NCI-H345 treated with DMSO at 0.1 percent for 48 hours (cell line): ENCODE results near the gene STRA6.

Experiments used
- DNase-seq: peaks from one replicate; lab custom pipeline; 2025; ENCODE audit not compliant: unreplicated experiment; lab: John Stamatoyannopoulos, UW

Gene STRA6, protein sequence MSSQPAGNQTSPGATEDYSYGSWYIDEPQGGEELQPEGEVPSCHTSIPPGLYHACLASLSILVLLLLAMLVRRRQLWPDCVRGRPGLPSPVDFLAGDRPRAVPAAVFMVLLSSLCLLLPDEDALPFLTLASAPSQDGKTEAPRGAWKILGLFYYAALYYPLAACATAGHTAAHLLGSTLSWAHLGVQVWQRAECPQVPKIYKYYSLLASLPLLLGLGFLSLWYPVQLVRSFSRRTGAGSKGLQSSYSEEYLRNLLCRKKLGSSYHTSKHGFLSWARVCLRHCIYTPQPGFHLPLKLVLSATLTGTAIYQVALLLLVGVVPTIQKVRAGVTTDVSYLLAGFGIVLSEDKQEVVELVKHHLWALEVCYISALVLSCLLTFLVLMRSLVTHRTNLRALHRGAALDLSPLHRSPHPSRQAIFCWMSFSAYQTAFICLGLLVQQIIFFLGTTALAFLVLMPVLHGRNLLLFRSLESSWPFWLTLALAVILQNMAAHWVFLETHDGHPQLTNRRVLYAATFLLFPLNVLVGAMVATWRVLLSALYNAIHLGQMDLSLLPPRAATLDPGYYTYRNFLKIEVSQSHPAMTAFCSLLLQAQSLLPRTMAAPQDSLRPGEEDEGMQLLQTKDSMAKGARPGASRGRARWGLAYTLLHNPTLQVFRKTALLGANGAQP

DNA sequence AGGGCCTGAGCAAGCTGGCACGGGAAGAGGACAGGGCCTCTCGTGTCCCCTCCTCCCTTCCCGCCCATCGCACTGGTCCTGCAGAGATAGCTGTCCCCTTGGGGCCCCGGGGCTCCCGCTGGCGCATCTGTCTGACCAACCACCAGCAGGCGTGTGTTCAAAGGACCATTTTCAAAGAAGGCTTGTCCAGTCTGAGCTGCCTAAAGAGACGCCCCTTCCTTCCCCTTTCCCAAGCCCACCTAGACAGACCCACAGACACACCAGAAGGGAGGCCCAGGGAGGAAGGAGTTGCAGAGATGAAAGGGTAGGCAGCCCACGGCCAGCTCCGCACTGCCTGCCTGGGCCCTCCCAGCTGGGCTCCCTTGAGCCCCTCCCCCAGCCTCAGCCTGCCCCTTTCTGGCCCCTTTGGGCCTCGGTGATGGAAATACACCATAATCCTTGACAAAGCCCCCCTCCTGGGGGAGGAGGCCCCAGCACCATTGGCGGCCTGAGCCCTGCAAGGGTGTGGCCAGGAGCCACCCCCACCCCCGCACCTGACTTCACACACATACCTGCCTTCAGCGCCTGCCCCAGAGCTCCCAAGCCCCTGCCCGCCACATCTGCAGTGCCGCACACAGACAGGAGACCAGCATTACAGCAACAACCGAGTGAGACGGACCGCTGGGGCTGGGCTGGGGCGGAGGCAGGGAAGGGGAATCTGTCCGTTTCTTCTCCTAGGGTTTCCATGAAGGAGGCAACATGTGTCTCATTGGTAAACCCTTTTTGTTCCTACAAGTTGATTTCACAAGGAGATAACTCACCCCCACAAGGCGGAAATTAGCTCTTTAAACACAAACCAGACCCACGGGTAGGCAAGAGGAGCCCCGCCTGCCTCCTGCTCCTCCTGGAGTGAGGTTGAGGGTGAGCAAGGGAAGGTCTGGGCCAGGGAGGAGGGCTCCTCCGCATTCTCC is at the start of gene STRA6:
Gene STRA6, minus strand, starts transcription at position 336 of the 950 bp plus-strand sequence. CDS start 520 bp downstream, outside the sequence.
- DNase-seq, result no peak

DNA sequence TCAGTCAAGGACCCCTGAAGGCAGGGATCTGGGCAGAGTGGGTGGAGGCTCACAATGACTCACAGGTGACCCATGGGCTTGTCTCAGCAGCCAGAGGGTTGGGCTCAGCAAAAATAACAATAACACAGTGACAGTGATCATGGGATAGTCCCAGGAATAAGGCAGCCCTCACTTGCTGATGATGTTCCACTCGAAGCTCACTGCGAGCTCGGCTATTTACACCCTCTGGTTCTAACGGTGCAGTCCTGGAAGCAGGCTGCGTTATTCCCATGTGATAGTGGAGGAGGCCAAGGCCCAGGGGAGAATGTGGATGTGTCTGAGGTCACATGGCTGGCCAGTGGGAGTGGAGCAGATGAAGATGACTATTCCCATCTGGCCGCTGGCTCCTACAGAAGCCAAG is 49.7 kb upstream of the STRA6 start:
- DNase-seq, result no peak

DNA sequence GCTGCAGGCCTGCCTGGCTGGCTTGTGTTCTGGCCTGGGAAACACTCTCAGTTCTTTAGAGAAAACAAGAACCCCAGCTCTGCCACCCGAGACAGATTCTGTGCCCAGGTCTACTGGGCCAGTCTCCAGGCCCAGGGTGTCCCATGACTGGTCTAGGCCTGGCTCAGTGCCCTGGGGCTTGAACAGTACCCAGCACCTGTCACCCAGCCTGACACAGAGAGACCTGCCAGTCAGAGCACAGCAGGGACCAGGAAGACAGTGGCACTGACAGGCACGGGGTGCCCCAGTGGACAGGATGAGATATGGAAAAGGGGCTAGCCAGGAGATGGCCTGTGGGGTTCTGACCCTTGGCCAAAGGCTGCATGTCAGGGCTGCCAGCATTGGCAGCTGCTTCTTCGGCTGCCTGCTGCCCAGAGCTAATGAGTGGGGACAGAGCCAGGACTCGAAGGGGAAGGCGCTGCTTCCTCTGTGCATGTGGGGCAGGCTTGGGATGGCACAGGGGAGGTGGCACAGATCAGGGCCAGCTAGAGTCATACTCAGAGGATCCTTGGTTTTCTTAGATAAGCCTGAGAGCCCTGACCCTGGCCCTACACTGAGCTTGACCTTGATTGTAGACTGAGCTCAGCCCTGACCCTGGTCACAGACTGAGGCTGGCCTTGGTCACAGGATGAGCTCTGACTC is 48.7 kb upstream of the STRA6 start:
- no peak for DNase-seq

DNA sequence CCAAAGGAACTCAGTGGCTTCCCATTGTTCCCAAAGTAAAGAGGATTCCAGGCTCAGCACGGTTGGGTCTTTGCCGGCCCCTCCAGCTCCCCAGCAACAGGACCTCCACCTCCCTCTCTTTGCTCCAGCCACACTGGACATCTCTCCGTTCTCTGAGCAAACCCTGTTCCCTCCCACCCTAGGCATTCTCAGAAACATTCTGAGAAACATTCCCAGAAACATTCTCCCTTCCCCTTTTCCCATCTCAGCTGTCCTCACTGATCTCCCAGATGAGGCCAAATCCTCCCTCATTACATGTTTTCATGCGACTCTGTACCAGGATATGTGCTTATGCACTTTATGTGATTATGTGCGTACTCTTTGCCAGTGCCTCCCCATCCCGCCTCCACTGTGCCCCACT is 47.7 kb upstream of the STRA6 start:
- no peak for DNase-seq

DNA sequence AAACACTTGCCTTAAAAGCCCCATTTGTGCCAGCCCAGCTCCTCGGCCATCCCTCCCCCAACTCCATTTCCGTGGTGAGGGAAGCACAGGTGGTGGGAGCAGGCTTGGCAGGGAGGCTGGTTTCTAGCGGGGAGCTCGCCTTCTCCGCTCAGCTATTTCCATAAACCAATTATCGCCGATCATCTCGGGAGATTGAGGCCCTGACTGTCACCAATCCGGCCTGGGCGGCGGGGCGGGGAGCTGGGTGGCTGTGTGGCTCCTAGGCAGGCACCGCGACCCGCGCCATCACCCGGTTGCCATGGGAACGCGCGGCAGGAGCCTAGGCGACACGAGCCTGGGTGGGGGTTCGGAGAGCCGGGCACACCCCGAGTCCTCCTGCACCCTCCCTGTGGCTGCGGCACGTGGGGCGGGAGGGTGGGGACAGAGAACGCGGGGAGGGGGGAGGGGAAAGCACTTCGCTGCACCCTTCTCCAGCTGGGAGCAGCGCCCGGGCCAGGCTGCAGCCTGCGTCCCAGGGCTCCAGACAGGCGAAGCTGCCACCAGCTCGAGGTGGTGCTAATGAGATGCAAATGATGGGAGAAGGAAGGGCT is 42.9 kb upstream of the STRA6 start:
- peak; percentile 67 for DNase-seq

DNA sequence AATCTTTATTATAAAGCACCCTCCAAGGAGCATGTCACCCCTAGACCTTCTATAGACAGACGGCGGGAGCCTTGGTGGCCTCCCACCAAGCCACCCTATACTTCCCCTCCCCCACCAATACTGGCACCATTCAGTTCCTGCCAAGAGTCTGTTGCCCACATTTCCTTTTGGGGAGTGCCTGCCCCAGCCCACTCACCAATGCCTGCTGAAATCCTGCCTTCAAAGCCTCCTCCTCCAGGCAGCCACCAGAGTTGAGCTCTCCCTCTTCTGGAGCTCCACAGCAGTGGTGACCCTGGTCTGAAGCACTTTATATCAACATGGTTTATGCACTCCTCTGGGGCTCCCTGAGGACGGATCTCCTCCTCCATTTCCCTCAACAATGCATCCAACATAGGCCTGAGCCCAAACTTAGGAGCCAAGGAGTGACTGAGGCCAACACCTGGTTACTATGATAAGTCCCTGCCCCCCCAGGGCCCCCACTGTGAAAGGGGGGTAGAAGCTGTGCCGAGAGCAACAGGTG is 42.3 kb upstream of the STRA6 start:
- no peak for DNase-seq

DNA sequence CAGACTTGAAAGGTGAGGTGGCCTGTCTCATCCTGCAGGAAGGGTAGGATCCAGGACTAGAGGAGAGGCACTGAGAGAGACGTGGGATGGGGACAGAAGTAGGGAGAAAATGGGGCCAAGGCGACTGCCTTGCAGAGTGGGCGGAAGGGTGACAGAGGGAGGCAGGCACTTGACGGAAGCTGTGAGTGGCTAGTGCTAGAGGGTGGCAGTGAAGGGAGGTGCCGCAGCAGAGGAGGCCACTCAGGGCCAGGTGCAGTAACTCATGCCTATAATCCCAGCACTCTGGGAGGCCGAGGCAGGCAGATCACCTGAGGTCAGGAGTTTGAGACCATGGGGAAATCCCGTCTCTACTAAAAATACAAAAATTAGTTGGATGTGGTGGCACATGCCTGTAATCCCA is 40.8 kb upstream of the STRA6 start:
- DNase-seq, result no peak

DNA sequence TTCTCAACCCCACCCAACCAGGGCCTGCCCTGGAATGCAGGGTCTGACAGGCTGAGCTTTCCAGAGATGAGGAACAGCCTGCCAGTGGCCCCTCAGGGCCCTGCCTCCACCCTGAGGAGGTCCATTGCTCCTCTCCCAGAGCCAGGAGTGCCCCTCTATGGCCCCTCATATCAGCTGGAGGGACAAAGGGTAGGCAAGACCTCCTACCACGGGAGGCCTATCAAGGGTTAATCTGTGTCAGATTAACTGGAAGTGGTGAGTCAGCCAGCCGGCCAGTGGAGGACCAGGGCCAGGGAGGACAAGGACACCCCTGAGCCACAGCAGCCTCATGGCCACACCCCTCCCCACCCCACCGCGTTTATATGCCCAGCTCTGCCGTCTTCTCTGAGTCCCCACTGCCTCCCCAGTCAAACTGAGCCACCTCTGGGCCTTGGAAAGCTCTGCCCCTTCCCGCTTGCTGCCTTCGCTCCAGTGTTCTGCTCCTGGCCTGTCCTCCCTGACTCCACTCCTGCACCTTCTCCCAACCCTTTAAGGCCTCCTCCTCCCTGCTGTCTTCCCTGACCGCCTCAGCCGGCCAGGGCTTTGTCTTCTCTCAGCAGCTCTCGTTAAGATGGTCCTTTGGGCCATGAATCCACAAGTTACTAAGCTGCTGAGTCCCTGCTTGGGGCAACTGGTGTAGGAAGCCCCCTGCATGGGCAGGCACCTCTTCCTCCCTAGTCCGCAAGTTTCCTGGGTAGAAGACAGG is 40.0 kb upstream of the STRA6 start:
- DNase-seq, result no peak

DNA sequence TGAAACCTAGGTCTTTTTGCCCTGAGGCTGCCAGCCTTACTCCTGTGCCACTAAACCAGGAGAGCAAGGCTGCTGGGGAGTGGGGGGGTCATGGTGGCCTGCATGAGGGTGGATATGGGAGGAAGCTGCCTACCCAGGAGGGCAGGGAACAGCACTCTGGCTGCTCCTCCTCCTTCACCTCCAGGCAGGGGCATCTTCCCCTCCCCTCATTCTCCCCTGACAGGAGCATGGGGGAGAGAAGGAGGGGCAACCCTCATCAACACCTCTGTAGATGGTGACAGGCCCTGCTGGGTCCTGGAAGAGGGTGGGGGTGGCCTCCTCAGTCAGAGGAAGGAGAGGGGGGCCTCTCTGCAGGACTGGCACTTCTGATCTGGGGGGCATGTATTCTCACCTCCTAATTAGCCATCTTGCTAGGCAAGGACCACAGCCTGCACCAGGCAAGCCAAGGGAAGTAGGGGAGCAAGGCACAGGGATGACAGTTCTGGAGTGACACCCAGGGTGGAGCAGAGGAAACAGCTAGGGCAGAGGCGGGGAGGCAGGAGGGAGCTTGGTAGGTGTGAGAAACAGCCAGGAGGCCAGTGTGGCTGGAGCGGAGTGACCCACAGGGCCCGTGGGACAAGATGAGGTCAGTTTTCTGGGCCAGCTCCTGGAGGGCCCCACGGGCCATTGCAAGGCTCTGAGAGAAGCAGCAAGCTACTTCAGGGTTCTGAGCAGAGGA is 38.5 kb upstream of the STRA6 start:
- DNase-seq, result no peak

DNA sequence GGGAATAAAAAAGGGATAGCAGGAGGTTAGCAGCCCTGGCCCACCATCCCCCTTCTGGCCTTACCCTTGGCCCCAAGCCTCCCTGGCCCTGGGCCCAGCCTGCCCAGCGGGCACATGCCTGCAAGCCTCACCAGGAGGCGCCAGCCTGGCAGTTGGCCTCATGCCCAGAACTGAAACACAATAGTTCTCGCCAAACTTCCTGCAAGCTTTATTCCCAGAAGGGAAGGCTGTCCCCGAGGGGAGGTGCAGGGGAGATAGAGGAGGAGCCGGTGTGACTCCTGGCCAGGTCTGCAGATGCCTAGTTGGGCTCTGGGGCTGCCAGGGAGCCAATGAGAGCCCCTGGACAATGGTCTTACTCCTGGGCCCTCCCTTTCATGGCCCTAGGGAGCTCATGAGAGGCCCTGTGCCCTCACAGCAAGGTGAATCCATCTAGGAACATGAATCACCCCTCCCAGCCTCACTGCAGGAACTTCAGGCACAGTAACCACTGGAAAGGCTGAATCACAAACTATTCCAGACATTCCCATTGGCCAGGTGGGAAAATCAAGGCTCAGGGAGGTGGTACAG is 37.5 kb upstream of the STRA6 start:
- DNase-seq, result peak; percentile 93

DNA sequence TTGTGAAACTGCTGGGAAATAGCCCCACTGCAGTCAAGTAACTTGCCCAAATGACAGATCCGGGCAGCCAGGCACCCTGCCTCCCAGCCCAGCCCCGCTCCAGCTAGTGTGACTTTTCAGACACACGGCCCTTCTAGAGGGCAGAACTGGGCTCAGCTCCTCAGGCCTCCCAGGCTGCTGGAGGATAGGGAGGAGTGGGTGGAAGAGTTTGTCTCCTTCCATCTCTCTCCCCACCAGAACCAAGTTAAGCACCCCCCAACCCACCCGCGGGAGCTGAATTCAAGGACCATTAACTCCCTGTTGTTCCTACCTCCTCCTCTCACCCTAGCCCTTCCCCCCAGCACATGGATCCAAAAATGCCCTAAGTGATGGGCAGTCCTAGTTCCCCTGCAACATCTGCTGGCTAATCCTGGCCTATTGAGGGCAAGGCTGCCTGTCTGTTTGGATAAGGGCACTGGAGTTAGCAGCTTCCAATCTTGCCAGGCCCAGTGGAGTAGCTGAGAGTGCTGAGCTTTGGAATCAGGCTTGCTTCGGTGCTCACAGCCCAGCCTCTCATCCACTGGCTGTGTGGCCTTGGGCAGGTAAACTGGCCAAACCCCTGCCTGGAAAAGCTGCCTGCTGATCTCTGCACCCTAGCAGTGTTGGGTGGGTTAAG is 36.6 kb upstream of the STRA6 start:
- DNase-seq, result peak; percentile 15

DNA sequence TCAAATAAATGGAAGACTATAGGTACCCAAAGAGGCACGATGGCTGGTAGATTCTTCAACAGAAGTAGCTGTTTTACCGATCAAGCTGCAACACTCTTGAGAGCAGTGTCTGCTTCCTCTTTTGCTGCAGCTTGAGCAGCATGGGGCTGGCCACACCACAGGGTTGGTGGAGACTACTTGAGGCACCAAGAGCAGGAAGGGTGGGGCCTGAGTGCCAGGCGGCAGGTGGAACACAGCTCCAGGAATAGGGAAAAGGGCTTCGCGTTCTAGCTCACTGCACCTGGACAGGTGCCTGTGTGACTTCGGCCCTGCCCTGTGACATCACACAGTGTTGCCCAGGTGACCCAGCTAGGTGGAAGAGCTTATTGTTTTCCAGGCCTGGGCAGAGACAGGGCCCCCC is 33.4 kb upstream of the STRA6 start, which contains the start of gene CCDC33:
Gene CCDC33, plus strand, starts transcription at position 365 of the 400 bp plus-strand sequence. CDS start 394 bp downstream, outside the sequence.
- peak; percentile 45 for DNase-seq

DNA sequence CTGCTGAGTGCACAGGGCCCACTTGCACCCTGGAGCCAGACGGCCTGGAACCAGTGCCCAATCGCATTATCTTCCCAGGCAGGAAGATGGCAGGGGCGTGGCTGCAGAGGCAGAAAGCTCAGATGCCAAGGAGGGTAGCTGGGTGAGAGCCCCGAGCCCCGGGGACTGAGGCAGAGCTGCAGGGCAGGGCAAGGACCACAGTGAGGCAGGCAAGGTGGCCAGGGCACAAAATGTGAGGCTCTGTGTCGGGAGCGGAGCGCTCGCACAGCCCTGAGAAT is 31.9 kb upstream of the STRA6 start:
- no peak for DNase-seq

DNA sequence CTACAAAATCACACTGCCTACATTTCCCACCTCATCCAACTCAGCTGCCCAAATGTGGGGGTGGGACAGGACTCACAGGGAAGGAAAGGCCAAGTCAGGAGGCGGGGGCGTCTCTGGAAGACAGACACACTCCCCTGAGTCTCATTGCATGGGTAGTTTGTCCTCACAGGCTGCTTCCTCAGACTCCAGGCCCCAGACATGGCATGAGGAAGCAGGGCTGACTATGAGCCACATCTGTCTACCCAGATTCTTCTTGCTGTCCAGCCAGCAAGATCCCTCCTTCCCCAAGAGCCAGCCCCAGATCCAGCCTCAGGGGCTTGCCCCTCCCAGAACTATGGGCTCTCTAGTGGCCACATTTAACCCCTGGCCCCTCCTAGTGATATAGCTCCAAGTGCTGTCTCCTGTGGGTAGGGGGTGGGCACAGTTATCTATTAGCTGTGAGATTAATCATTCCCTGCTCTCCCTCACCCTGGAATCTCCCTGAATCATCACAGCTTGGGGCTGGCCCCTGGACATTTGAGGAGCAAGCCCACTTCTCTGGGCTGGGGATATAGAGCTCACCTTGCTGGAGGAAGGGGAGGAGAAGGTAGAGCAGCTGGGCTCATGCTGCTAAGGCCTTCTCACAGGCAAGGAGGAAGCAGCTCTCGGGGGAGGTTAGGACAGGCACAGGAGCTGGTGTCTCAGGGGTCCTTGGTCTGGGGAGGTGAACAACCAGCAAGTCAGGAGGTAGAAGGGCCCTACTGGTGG is 31.4 kb upstream of the STRA6 start:
- DNase-seq, result no peak

DNA sequence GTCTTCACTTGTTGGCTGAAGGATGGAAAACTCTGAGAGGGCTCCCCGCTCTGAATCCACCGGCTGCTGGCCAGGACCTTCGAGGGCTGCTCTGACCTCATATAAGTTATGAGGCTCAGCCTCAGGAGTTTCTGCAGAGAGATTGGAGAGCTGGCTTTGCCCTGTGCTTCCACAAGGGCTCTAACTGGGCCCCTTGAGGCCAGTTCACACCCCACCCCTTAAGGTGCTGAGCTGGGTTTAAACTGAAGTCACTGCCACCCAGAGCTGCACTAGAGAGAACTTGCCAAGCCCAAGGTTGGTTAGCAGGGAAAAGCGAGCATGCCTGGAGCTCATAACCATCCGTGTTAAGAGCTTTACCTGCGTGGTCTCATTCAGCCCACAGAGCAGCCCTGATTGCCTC is 30.8 kb upstream of the STRA6 start:
- DNase-seq, result no peak

DNA sequence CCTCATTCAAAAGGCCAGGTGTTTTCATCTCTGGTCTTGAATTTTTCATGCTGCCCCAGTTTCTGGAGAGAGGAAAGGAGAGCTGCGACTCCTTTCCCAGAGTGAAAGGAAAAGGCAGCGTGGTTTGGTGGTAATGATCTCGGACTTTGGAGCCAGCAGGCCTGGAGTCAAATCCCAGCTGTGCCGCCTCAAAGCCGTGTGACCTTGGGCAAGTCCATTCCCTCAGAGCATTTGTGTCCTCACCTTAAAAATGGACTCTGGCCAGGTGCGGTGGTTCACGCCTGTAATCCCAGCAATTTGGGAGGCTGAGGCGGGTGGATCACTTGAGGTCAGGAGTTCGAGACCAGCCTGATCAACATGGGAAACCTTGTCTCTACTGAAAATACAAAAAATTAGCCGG is 28.9 kb upstream of the STRA6 start:
- no peak for DNase-seq

DNA sequence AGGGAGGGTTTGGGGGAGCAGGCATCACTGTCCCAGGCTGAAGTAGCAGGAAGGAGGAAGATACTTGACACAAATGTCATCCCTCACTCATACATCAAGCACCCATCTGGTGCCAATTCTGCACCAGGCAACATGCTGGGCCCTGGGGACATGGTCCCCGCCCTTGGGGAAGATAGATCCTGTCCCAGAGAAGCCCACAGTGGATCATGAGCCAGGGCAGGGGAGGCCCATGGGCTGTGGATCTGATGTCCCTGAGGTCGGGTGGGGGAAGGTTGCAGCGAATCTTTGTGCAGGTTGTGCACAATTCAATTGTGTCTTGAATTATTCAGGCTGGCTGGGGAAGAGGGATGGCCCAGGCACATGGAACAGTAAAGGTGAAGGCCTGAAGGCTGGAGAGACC is 27.1 kb upstream of the STRA6 start:
- DNase-seq, result no peak

DNA sequence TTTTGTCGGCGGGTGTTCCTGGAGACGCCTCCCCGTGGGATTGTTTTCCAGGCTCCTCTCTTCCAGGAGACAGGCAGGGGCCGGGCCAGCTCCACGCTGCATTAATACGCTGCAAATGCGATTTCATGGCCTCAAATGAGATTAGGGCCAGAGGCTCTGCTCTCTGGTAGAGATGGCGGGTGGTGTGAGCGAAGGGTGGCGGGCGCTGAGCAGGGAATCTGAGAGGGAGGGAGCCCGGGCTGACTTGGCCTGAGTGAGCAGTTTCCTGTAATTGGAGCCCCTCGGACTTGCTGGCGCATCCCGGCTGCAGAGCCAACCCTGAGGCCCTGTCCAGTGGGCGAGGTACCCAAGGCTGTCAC is 26.1 kb upstream of the STRA6 start:
- DNase-seq, result peak; percentile 8
